H9 (cell line): ENCODE results near the gene VDR. TPM values are rescaled to one million over a fixed set of nuclear protein-coding genes. Genes with fewer than 3 reads are reported as not detected.

Source experiments
- DNase-seq: peaks from one replicate; pipeline ENCODE4 v3.0.0-alpha.2; 2017
- H2AFZ ChIP-seq: one replicate; pipeline ENCODE4 v1.6.1; 2013; ENCODE audit warnings: mild to moderate bottlenecking, low read length, control low read depth, moderate library complexity
- H2AK5ac ChIP-seq: 2 replicates; pipeline ENCODE4 v1.6.1; 2013; ENCODE audit warnings: low read length, control low read depth, mixed read lengths; ENCODE audit not compliant: insufficient read length
- H2BK120ac ChIP-seq: one replicate; pipeline ENCODE4 v1.6.1; 2013; ENCODE audit warnings: low read depth, mild to moderate bottlenecking, low read length, control low read depth, inconsistent platforms; ENCODE audit not compliant: poor library complexity, severe bottlenecking
- H2BK12ac ChIP-seq: 2 replicates; pipeline ENCODE4 v1.6.1; 2013; ENCODE audit warnings: low read length, control low read depth, mixed read lengths, low read depth; ENCODE audit not compliant: insufficient read length
- H2BK15ac ChIP-seq: 2 replicates; pipeline ENCODE4 v1.6.1; 2013; ENCODE audit warnings: low read depth, low read length, control low read depth
- H2BK20ac ChIP-seq: one replicate; pipeline ENCODE4 v1.6.1; 2013; ENCODE audit warnings: low read depth, mild to moderate bottlenecking, low read length, control low read depth, inconsistent platforms; ENCODE audit not compliant: poor library complexity, severe bottlenecking
- H2BK5ac ChIP-seq: 2 replicates; pipeline ENCODE4 v1.6.1; 2013; ENCODE audit warnings: low read length, control low read depth, mixed read lengths; ENCODE audit not compliant: insufficient read length
- H3K14ac ChIP-seq: 2 replicates; pipeline ENCODE4 v1.6.1; 2013; ENCODE audit warnings: low read length, control low read depth; ENCODE audit not compliant: insufficient read depth
- H3K18ac ChIP-seq: 2 replicates; pipeline ENCODE4 v1.6.1; 2013; ENCODE audit warnings: low read depth, mild to moderate bottlenecking, mixed read lengths, low read length, control low read depth; ENCODE audit not compliant: insufficient read length
- H3K23ac ChIP-seq: 2 replicates; pipeline ENCODE4 v1.6.1; 2013; ENCODE audit warnings: low read length, control low read depth, mixed read lengths, low read depth; ENCODE audit not compliant: insufficient read length
- H3K23me2 ChIP-seq: 2 replicates; pipeline ENCODE4 v1.6.1; 2013; ENCODE audit warnings: low read depth, mild to moderate bottlenecking, mixed read lengths, low read length, control low read depth; ENCODE audit not compliant: insufficient read length, poor library complexity, severe bottlenecking
- H3K27ac ChIP-seq: 2 replicates; pipeline ENCODE4 v1.5.1; 2013; ENCODE audit warnings: low read length, control low read depth, mixed read lengths, low read depth; ENCODE audit not compliant: insufficient read length
- H3K27me3 ChIP-seq: 2 replicates; pipeline ENCODE4 v1.6.1; 2013; ENCODE audit warnings: low read length, control low read depth, inconsistent platforms; ENCODE audit not compliant: insufficient read depth
- H3K4ac ChIP-seq: 2 replicates; pipeline ENCODE4 v1.6.1; 2013; ENCODE audit warnings: low read depth, mild to moderate bottlenecking, control low read depth, inconsistent platforms, low read length, moderate library complexity
- H3K4me1 ChIP-seq: 2 replicates; pipeline ENCODE4 v1.6.1; 2013; ENCODE audit warnings: low read length, control low read depth, inconsistent platforms; ENCODE audit not compliant: insufficient read depth
- H3K4me2 ChIP-seq: 2 replicates; pipeline ENCODE4 v1.6.1; 2013; ENCODE audit warnings: low read length, control low read depth, mixed read lengths; ENCODE audit not compliant: insufficient read length, insufficient read depth
- H3K56ac ChIP-seq: 2 replicates; pipeline ENCODE4 v1.6.1; 2013; ENCODE audit warnings: low read depth, mild to moderate bottlenecking, mixed read lengths, low read length, control low read depth; ENCODE audit not compliant: insufficient read length
- H3K79me1 ChIP-seq: 2 replicates; pipeline ENCODE4 v1.6.1; 2013; ENCODE audit warnings: low read depth, mild to moderate bottlenecking, moderate library complexity, low read length, control low read depth, inconsistent platforms; ENCODE audit not compliant: insufficient read depth, poor library complexity, severe bottlenecking
- H3K79me2 ChIP-seq: 2 replicates; pipeline ENCODE4 v1.6.1; 2013; ENCODE audit warnings: low read length, control low read depth, inconsistent platforms; ENCODE audit not compliant: insufficient read depth
- H3K9ac ChIP-seq: 2 replicates; pipeline ENCODE4 v1.6.1; 2013; ENCODE audit warnings: low read length, control low read depth, mixed read lengths; ENCODE audit not compliant: insufficient read length; ENCODE audit errors: extremely low read depth
- H3K9me3 ChIP-seq: one replicate; pipeline ENCODE4 v1.6.1; 2013; ENCODE audit warnings: low read depth, low read length, inconsistent platforms; ENCODE audit not compliant: control insufficient read depth
- H3T11ph ChIP-seq: one replicate; pipeline ENCODE4 v1.6.1; 2013; ENCODE audit warnings: mild to moderate bottlenecking, low read length, control low read depth, inconsistent platforms
- H4K20me1 ChIP-seq: one replicate; pipeline ENCODE4 v1.6.1; 2013; ENCODE audit not compliant: control insufficient read depth, insufficient read length, insufficient read depth
- H4K5ac ChIP-seq: 2 replicates; pipeline ENCODE4 v1.6.1; 2013; ENCODE audit warnings: low read depth, mild to moderate bottlenecking, mixed read lengths, low read length, control low read depth; ENCODE audit not compliant: insufficient read length
- H4K8ac ChIP-seq: replicated peaks from 2 replicates; pipeline ENCODE4 v1.6.1; 2013; ENCODE audit warnings: low read length, control low read depth, mixed read lengths, low read depth; ENCODE audit not compliant: insufficient read length
- H4K91ac ChIP-seq: 2 replicates; pipeline ENCODE4 v1.6.1; 2013; ENCODE audit warnings: low read depth, mild to moderate bottlenecking, moderate library complexity, mixed read lengths, low read length, control low read depth; ENCODE audit not compliant: insufficient read length
- H3K27ac Mint-ChIP-seq, 3 experiments: 2 replicates in 2 of 3; 3 replicates in 1 of 3; pipeline ENCODE4 v1.8.0; 2020 to 2021; ENCODE audit warnings: mixed read lengths in 3 of 3, mild to moderate bottlenecking in 1 of 3, moderate library complexity in 1 of 3
- H3K27me3 Mint-ChIP-seq: 2 replicates; pipeline ENCODE4 v1.8.0; 2021; ENCODE audit warnings: low read depth, mild to moderate bottlenecking, moderate library complexity, mixed read lengths
- H3K36me3 Mint-ChIP-seq, 3 experiments: 2 replicates in 2 of 3; 3 replicates in 1 of 3; pipeline ENCODE4 v1.8.0; 2020 to 2021; ENCODE audit warnings: low read depth in 3 of 3, mixed read lengths in 3 of 3; ENCODE audit not compliant: insufficient read depth in 1 of 3
- H3K4me1 Mint-ChIP-seq, 2 experiments: 2 replicates each; pipeline ENCODE4 v1.8.0; 2020; ENCODE audit warnings: mixed read lengths in 2 of 2
- H3K4me3 Mint-ChIP-seq, 2 experiments: 2 replicates in 1 of 2; 3 replicates in 1 of 2; pipeline ENCODE4 v1.8.0; 2020 to 2021; ENCODE audit warnings: mild to moderate bottlenecking in 2 of 2, mixed read lengths in 2 of 2, moderate library complexity in 1 of 2
- H3K9me3 Mint-ChIP-seq, 2 experiments: 2 replicates in 1 of 2; 3 replicates in 1 of 2; pipeline ENCODE4 v1.8.0; 2020; ENCODE audit warnings: mild to moderate bottlenecking in 2 of 2, mixed read lengths in 2 of 2, moderate library complexity in 1 of 2
- WGBS: extraction: QIAGEN DNeasy Blood & Tissue Kit; methylation state at CpG from one replicate; pipeline ENCODE4 v1.1.7; 2013; ENCODE audit warnings: missing lambda C conversion rate, low lambda C conversion rate, mixed read lengths; ENCODE audit not compliant: insufficient read length; ENCODE audit errors: extremely low coverage; 5-methylcytosine and 5-hydroxymethylcytosine counted together
- total RNA-seq: library from RNA; stranded (reverse); gene quantifications from 2 replicates; pipeline ENCODE4 v1.2.1, GENCODE V29; 2021
- TF ChIP-seq, protein P1 (sequence below): fragments of 200-600 bp; sonication (generic); conservative IDR thresholded peaks from 3 replicates; pipeline ENCODE4 v1.8.0; 2021; ENCODE audit warnings: antibody characterized with exemption, mild to moderate bottlenecking

Gene VDR
- total RNA-seq, 1 experiment from 2014 or later: 0.61 TPM

DNA sequence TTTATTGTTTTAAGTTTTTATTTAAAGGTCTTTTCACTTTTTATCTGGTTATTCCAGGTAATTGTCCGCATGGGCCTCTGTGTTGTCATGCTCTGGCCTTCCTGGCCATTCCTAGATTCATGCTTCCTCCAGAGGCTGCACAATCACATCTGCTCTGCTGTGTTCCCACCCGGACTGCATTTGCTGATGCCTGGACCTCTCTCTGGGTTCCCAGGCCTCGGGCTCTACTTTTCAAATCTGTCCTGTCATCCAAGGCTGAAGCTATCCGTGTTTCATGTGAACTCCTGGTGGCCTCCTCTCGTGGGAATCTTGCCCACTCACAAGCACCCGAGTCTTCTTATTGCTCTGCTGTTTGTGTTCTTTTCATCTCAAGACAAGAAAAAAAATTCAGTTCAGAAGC is 16.1 kb upstream of the VDR start:
- Histone ChIP-seq H3K79me1 (no peaks in the 10 kb centered on the region), H2BK20ac (no peak overlapping the region), H3K4me1 (no peaks in the 10 kb centered on the region), H3K4me2 (no peak overlapping the region), H4K8ac (no peak overlapping the region), H2AFZ (no peak overlapping the region), H3K27me3 (no peaks in the 10 kb centered on the region; the same call in 1 of the 2 replicates), H3K56ac (no peak overlapping the region), H4K5ac (no peak overlapping the region), H3K79me2 (no peaks in the 10 kb centered on the region), H3K27ac (no peak overlapping the region), H2AK5ac (no peak overlapping the region), H4K91ac (no peak overlapping the region), H2BK5ac (no peak overlapping the region), H3K23me2 (no peaks in the 10 kb centered on the region), H3K18ac (no peak overlapping the region), H3T11ph (no peak overlapping the region), H2BK120ac (no peak overlapping the region), H3K9ac (no peak overlapping the region), H2BK12ac (no peak overlapping the region), H3K14ac (no peak overlapping the region), H4K20me1 (no peaks in the 10 kb centered on the region), H3K9me3 (no peaks in the 10 kb centered on the region), H3K23ac (no peak overlapping the region), H2BK15ac (no peak overlapping the region), H3K4ac (no peak overlapping the region)
- WGBS: no CpG with 5 or more reads among the region's 6 CpGs
- DNase-seq: no peak
- H3K4me1 Mint-ChIP-seq: no peaks in the 10 kb centered on the region
- no peak overlapping the region for H3K4me3 Mint-ChIP-seq
- no peaks in the 10 kb centered on the region; a peak in 1 of 5 replicates for H3K9me3 Mint-ChIP-seq
- peaks cover 7% of the 10 kb centered on the region for H3K27me3 Mint-ChIP-seq
- TF ChIP-seq, protein P1, sequence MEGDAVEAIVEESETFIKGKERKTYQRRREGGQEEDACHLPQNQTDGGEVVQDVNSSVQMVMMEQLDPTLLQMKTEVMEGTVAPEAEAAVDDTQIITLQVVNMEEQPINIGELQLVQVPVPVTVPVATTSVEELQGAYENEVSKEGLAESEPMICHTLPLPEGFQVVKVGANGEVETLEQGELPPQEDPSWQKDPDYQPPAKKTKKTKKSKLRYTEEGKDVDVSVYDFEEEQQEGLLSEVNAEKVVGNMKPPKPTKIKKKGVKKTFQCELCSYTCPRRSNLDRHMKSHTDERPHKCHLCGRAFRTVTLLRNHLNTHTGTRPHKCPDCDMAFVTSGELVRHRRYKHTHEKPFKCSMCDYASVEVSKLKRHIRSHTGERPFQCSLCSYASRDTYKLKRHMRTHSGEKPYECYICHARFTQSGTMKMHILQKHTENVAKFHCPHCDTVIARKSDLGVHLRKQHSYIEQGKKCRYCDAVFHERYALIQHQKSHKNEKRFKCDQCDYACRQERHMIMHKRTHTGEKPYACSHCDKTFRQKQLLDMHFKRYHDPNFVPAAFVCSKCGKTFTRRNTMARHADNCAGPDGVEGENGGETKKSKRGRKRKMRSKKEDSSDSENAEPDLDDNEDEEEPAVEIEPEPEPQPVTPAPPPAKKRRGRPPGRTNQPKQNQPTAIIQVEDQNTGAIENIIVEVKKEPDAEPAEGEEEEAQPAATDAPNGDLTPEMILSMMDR: no peak
- no peaks in the 10 kb centered on the region for H3K36me3 Mint-ChIP-seq
- no peak overlapping the region for H3K27ac Mint-ChIP-seq
